HG03439 (cell line): Measurements from ENCODE around the gene AGFG2.

Source experiments
- ATAC-seq: cut with Tn5 transposase; IDR thresholded peaks from one replicate; pipeline ENCODE4 v1.9.1; 2021; ENCODE audit warnings: mild to moderate bottlenecking, moderate library complexity; ENCODE audit not compliant: unreplicated experiment

AGFG2 gene

DNA sequence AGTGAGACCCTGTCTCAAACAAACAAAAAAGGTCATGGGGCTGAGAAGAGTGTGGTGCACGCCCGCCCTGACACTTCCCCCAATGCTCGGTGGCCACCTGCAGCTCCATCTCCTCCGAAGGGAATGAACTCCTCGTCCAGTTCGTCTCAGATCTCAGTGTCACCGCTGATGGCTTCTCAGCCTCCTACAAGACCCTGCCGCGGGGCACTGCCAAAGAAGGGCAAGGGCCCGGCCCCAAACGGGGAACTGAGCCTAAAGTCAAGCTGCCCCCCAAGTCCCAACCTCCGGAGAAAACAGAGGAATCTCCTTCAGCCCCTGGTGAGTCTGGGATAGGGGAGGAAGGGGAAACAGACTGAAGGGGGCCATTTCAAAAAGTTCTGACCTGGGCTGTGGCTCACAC is 67.3 kb downstream of the AGFG2 start:
- ATAC-seq, result no peak

GRCh38 chr7:100607111-100607510 is 68.1 kb downstream of the AGFG2 start:
- ATAC-seq, result no peak

DNA sequence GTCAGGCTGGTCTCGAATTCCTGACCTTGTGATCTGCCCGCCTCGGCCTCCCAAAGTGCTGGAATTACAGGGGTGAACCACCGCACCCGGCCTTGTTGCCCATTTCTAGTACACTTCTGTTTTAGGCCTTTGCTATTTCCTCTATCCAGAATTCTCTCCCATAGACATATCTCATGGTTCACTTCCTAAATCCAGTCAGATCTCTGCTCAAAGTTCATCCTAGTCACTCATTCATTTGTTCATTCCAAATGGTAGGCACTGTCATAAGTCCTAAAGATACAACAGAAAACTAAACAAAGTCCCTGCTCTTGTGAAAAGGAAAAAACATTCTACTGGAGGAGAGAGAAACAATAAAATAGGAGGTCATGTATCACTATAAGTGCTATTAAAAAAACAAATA is 71.0 kb downstream of the AGFG2 start:
- no peak for ATAC-seq

DNA sequence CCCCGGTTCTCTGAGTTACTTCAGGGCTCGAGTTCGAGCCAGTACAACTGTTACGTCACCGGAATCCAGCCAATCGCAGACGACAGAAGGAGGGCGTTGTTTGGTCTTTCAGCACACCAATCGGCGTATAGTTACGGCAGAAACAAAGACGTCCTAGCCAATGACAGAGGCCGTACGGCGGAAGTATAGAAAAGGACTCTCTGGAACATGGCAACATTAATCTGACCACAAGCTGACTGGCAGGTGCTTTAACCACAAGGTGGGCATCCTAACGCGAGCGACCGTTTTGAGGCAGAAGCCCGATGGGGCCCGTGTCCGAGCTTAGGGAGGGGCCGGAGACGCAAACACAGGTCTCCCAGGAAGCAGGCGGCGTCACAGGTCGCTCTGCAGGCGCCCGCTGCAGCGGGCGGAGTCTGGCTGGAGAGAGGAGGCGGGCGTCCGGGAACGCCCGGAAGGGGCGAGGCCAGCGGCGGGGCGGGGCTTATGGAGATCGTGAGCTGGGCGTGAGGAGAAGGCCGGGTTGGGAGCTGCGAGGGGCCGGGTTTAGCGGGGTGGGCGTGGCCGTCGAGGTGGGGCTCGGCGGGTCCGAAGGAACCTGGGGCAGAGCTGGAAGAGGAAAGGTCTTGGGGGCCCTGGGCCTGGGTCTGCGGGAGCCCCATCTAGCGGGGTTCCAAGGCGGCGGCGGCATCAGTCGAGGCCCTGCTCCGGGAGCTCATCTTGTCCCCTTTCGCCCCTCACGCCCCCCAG is 73.2 kb downstream of the AGFG2 start, which contains the start of gene MOSPD3:
Gene MOSPD3, plus strand, starts transcription at position 558 of the 747 bp plus-strand sequence. CDS start 252 bp downstream, outside the sequence.
- ATAC-seq, result peak; percentile 92

DNA sequence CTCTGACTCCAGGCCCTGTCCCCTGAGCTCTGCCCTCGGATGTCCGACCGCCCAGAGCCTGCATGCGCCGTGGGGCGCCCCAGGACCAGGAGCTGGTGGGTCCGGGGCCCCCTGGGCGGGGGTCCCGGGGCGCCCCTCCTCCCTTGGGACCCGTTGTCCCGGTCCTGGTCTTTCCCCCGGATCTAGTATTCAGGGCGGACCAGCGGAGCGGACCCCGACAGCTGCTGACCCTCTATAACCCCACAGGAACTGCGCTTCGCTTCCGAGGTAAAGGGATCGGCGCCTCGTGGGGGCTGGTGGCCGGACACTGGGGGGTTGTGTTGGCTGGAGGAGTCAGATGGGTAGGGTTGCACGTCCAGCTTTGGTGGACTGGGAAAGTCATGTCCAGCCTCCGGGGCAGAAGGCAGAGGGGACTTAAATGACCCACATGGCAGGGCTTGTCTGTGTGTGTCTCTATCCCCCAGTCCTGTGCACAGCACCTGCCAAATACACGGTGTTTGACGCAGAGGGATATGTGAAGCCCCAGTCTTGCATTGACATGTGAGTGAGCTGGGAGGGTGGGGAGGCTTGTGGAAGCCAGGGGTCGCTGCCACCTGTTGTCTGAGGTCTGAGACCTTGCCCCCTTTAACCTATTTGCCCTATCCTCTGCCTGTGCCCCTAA is 73.9 kb downstream of the AGFG2 start:
- ATAC-seq, result no peak

DNA sequence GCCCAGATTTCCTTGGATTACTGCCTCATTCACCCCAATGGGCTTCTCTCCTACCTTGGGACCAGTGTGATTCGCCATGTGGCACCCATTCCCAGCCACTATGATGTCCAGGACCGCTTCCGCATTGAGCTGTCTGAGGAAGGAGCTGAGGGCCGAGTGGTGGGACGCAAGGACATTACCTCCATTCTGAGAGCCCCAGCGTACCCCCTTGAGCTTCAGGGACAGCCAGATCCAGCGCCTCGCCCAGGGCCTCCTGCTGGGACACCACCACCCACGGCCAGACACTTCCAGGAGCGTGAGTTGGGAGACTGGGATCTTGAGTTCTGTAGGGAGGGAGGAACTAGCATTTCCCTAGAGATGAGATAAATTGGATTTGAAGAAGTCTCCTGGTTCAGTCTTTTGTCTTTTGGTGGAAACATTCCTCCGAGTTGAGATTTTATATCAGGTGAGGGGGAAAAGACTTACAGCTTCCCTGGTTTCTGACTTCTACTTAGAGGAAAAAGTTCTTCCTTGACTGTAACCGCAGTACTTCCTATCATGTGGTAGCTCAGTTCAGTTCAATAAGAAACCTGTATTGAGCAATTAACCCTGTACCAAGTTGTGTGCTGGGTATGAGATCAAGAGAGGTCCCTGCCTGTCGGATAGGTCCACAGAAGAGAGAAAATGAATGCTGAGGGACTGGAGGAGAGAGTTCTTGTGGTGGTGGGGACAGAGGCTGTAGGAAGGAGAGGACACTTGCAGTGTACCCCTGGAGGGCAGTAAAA is 74.6 kb downstream of the AGFG2 start:
- ATAC-seq, result no peak

GRCh38 chr7:100614308-100614861 is 75.4 kb downstream of the AGFG2 start:
- no peak for ATAC-seq
